Stimulated activated CD8-positive, alpha-beta memory T cell treated with anti-CD3 and anti-CD28 coated beads, Interleukin-7, amount 100 ng/mL, for 4 hours (primary cell): Measurements from ENCODE around the gene DPF1.

ENCODE experiments used
- DNase-seq, 2 donors: peaks; one replicate each; pipeline ENCODE4 v3.0.0-alpha.2; 2020; ENCODE audit warnings: low read depth in 2 of 2

DPF1 gene

DNA sequence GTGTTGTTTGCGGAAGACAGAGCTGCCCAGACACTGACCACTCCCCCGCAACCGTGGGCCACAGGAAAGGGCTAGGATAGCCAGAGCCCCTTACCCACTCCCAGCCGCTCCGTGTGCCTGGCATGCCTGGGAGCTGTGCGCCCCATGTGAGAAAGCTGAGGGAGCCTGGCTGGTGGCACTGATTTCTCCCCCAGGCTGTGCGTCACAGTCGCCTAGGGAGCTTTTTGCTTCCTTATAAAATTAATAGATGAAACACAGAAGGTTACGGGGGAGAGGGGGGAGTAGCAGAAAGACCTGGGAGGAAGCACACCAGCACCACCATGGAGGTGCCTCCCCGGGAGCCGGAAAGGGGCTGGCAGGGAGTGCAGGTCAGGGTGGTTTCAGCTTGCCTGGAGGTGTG, 24.7 kb downstream of the DPF1 start:
- DNase-seq = no peak

DNA sequence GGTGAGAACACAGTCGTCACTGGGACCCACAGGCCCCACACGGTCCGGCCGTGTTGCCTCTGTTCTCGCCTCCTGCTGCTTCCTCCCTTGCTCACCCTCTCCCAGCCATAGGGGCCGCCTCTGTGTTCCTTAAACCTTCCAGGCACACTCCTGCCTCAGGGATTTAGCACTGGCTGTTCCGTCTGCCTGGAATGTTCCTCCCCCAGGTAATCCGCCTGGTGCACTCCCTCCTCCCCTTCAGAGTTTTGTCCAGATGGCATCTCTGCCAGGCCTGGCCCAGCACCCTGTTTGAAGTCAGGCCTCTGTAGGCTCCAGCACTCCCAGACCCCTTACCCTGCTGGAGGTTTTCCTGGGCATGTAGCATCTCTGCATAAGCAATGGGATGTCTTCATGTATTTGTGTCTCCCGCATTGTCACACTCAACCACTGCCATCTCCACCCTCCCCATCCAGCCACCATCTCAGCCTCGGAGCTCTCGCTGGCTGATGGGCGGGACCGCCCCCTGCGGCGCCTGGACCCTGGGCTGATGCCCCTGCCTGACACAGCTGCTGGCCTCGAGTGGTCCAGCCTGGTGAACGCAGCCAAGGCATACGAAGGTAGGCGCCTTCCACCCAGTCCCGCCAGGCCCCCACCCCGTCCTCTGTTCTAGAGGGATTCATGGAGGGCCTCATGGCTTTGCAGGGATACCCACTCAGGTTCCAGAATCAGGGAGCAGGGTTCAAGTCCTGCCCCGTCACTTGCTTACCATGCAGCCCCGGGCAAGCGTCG, 25.9 kb downstream of the DPF1 start:
- no peak for DNase-seq

GRCh38 chr19:38196948-38197656, 26.9 kb downstream of the DPF1 start:
- no peak for DNase-seq

DNA sequence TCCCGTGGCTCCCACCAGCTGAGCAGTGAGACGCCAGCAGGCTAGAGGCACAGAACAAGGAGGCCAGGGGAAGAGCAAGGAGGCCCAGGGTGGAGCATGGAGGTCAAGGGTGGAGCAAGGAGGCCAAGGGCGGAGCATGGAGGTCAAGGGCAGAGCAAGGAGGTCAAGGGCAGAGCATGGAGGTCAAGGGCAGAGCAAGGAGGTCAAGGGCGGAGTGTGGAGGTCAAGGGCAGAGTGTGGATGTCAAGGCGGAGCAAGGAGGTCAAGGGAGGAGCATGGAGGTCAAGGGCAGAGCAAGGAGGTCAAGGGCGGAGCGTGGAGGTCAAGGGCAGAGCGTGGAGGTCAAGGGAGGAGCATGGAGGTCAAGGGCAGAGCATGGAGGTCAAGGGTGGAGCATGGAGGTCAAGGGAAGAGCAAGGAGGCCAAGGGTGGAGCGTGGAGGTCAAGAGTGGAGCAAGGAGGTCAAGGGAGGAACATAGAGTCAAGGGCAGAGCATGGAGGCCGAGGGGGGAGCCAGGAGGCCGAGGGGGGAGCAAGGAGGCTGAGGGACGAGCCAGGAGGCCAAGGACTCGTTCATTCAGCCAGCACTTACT, 27.7 kb downstream of the DPF1 start:
- no peak for DNase-seq

- no peak for DNase-seq
These were observed 28.8 kb downstream of the DPF1 start for GRCh38 chr19:38195237-38195636.

- no peak for DNase-seq
These were observed 29.8 kb downstream of the DPF1 start for GRCh38 chr19:38194061-38194701.

- DNase-seq = no peak
These were observed 30.6 kb downstream of the DPF1 start for GRCh38 chr19:38193445-38193844.

- no peak for DNase-seq
These were observed 32.3 kb downstream of the DPF1 start for GRCh38 chr19:38191747-38192146.

- no peak for DNase-seq
These were observed 33.2 kb downstream of the DPF1 start for GRCh38 chr19:38190793-38191192.

DNA sequence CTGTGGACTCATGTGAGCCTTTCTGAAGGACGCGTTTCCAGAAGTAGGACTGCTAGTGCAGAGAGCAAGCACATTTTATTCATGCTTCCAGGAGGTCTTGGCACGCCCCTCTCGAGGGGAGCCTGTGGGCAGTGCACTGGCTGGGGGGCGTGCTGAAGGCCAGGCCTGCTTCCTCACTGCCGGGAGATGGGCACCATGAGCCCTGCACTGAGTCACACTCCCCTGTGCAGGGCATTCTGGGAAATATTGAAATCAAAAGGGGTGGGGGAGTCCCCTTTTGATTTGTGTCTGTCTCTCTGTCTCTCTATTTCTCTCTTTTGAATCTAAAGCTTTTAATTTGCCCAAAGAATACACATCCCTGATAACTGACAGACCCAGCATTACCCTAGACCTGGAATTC, 34.0 kb downstream of the DPF1 start:
- DNase-seq = no peak

- DNase-seq = no peak
These were observed 38.5 kb downstream of the DPF1 start for GRCh38 chr19:38185562-38185961.

DNA sequence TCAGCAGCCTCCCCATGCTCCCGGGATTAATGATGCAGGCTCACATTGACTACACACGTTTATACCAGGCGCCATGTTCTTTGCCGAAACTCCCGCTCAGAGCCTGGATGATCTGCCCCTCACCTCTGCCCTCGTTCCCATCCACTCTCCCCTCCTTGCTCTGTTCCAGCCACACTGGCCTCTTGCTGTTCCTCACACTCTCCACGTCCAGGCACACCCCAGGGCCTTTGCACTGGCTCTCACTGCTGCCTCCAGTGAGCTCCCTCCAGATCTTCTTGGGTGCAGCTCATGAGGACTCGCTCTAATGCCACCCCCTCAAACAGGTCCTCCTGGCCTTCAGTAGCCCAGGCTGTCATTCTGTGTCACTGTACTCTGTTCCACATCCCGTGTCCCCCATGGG, 39.2 kb downstream of the DPF1 start:
- no peak for DNase-seq

DNA sequence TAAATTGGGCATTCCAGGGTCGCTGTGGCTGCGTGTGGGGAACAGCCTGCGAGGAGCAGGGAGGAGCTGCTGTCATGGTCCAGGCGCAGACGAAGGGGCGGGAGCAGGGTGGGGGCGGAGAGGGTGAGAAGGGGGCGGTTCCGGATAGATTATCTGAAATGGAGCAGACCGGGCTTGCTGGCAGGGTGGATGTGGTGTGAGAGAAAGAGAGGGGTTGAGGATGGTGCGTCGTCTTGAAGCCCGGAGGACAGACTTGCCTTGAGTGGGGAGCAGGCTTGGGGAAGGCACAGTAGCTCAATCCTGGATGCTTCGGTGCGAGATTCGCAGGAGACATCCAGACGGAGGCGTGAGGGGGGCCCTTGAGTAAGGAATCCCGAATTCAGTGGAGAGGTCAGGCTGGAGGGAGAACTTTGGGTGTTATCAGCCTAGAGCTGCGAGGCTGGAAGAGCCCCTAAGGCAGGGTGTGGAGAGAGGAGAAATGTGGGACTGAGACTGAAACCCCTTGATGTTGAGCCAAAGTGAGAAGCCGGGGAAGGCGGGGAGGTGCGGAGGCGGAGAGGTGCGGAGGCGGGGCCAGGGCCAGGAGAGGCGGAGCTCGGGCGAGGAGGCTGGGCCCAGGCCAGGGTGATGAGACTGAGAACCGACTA, 40.6 kb downstream of the DPF1 start:
- DNase-seq = no peak

- DNase-seq = no peak
These were observed 41.3 kb downstream of the DPF1 start for GRCh38 chr19:38182536-38183210.

GRCh38 chr19:38180071-38180470, 44.0 kb downstream of the DPF1 start:
- DNase-seq = no peak

DNA sequence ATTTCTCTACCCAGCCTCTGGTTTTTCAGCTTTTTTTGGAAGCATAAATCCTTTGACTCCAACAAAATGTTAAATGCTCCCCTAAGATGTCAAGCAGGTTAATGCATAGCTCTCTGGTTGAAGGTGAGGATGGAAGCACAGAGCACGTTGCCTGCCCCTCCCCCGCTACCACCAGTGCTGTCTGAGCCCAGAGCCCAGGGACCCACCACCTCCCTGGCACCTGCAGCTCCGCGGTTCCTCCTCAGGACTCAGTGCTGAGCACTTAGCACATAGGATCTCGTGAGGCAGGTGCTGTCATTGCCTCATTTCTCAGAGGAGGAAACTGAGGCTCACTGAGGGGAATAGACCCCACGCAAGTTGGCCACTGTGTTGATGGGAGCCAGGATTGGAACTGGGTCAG, 48.6 kb downstream of the DPF1 start:
- no peak for DNase-seq

- no peak for DNase-seq
These were observed 50.6 kb downstream of the DPF1 start for GRCh38 chr19:38173291-38174041.

GRCh38 chr19:38172001-38172400, 52.0 kb downstream of the DPF1 start:
- DNase-seq = no peak

DNA sequence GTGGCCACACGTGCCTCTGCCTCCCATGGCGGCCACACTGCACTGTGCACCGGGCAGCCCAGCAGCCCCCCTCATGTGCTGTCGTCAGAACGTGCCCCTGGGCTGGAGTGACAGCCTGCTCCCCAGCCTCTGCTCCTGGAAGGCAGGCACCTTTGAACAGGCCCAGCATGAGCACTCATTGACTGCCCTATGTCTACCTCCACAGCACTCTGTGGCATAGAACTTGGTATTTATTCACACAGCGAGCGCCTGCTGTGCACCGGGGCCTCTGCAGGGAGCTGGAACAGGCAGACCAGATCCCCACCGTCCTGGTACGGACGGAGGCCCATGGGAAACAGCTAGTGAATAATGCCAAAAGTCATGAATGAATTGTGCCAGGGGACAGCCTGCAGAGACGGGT, 53.7 kb downstream of the DPF1 start:
- DNase-seq = no peak

DNA sequence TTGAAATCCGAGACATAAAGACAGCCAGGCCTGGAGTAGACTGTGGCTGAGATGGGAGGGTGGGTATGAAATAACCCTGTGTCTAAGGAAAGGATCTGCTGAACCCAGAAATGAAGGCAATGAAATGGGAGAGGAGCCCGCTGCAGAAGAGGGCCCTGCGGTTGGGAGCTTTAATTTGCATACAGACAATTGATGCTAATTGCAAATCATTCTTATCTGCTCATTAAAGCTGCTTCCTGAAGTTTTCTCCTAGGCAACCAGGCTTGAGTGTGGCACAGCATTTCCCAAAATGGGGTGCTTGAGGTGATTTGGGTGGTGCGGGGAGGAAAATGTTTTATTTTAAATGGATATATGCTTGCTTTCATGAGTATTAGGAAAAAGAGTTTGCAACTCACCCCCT, 55.4 kb downstream of the DPF1 start:
- no peak for DNase-seq

DNA sequence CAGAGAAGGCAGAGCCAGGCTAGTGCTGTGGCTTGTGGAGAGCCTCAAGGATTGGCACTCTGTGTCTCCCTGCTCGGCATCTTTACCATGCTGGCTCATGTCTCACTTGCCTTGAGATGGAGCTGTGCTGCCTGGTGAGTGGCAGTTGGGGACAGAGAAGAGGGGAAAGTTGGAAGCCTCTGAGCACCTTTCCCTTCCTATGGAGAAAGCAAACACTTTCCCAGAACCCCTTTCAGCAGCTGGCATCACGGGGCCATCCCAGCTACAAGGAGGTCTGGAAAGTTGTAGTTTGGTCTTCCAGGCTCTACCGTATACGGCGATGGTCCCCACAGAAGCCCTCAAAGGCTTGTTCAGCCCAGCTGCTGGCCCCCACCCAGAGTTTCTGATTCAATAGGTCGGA, 58.7 kb downstream of the DPF1 start:
- DNase-seq = no peak
